ENCODE data around the gene CTBP2. TPM values are rescaled to one million over a fixed set of nuclear protein-coding genes. Genes with fewer than 3 reads are reported as not detected.

Gene CTBP2
- total RNA-seq, 2 donors from 2014 or later: 75.3 to 109 TPM

DNA sequence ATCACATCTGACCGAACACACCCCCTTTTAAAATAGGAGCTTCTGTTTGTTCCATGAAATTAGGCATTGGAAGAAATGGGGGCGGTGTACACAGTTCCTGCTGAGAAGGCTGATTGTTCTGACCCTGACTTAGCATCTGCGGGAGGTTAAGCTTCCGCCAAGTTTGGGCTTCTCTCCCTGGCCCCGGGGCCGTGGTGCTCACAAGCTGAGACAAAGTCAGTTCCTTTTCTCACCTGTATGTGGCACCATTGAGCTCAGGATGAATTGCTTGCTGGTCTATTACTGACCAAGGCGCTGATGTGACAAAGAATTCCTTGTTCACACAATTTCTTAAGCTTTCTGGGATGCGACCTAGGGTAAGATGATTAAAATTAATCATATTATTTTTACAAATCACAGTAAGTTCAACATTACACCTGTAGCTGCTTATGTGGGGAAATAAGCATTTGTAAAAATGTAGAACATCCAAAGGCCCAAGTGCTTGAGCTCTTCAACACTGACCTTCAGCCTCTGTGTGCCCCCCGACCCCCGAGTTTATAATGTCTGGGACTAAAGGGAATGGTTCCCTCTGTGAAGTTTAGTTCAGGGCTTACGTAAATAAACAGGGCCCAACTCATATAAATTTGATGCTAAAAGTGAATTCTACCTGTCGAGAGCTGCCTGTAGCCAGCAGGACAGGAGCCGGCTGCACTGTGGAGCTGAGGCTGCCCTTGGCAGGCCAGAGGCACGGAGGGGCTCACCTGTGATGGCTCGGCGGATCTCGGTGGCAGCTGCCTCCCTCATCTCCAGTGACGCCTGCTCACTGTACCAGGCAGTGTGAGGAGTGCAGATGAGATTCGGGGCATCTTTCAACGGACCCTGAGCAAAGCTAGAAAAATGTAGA is 167.7 kb downstream of the CTBP2 start:
- 92 to 93% methylated on average over 14 to 19 of the region's 20 CpGs for WGBS, 2 experiments (ENCODE audit: insufficient coverage in 1 of 2, insufficient read length in 1 of 2)
- H3K36me3 ChIP-seq (ENCODE audit: control insufficient read depth, insufficient read depth, low read length): peaks cover 60% of the 10 kb centered on the region
- no peaks in the 10 kb centered on the region for H3K27me3 Mint-ChIP-seq (ENCODE audit: insufficient read depth)

DNA sequence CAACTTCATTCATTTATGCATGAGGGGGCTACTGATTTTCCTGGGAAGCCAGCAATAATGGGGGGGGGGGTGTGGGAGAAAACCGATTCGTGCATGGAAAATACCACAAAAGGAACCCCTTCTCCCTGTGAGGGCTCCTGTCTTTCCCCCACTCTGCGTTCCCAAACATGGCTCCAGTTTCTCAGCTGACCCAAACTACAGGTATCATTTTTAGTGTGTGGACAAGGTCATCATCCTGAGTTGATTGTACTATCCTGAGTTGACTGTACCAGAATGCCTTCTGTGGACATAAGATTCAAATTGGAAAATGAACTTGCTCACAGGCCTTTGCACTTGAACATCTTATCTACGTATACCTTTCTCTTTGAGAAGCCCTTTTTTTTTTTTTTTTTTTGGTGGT is 168.5 kb downstream of the CTBP2 start:
- H3K4me3 ChIP-seq (ENCODE audit: low read length): no peak overlapping the region
- Mint-ChIP-seq H3K27ac (no peak overlapping the region), H3K4me1 (no peaks in the 10 kb centered on the region), H3K4me3 (no peak overlapping the region), H3K27me3 (ENCODE audit: insufficient read depth) (no peaks in the 10 kb centered on the region), H3K36me3 (ENCODE audit: low read depth) (peaks cover 88% of the 10 kb centered on the region), H3K9me3 (no peaks in the 10 kb centered on the region)
- H3K9me3 ChIP-seq (ENCODE audit: control insufficient read depth, low read length): no peaks in the 10 kb centered on the region
- H3K27ac ChIP-seq (ENCODE audit: low read depth, low read length): no peak overlapping the region
- H3K4me1 ChIP-seq (ENCODE audit: control insufficient read depth, insufficient read depth, low read length): no peaks in the 10 kb centered on the region
- peaks cover 62% of the 10 kb centered on the region for H3K36me3 ChIP-seq (ENCODE audit: control insufficient read depth, insufficient read depth, low read length)
- no peak for DNase-seq
- no peak overlapping the region for H3K9ac ChIP-seq (ENCODE audit: extremely low read depth, low read length, poor library complexity, severe bottlenecking)
- TF ChIP-seq, protein P1, sequence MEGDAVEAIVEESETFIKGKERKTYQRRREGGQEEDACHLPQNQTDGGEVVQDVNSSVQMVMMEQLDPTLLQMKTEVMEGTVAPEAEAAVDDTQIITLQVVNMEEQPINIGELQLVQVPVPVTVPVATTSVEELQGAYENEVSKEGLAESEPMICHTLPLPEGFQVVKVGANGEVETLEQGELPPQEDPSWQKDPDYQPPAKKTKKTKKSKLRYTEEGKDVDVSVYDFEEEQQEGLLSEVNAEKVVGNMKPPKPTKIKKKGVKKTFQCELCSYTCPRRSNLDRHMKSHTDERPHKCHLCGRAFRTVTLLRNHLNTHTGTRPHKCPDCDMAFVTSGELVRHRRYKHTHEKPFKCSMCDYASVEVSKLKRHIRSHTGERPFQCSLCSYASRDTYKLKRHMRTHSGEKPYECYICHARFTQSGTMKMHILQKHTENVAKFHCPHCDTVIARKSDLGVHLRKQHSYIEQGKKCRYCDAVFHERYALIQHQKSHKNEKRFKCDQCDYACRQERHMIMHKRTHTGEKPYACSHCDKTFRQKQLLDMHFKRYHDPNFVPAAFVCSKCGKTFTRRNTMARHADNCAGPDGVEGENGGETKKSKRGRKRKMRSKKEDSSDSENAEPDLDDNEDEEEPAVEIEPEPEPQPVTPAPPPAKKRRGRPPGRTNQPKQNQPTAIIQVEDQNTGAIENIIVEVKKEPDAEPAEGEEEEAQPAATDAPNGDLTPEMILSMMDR (conservative IDR thresholded peaks at IDR 0.05): no peak
- H3K27me3 ChIP-seq (ENCODE audit: control insufficient read depth, insufficient read depth, low read length, poor library complexity, severe bottlenecking): no peaks in the 10 kb centered on the region
- 89 to 100% methylated on average over 1 to 2 of the region's 4 CpGs for WGBS, 2 experiments (ENCODE audit: insufficient coverage in 1 of 2, insufficient read length in 1 of 2)

More for the DNA sequence above, 167.7 kb downstream of the CTBP2 start:
- DNase-seq: peak; percentile 86
- Mint-ChIP-seq H3K9me3 (no peaks in the 10 kb centered on the region), H3K27ac (peak overlapping the region; percentile 17), H3K36me3 (ENCODE audit: low read depth) (peaks cover 90% of the 10 kb centered on the region), H3K4me3 (no peak overlapping the region), H3K4me1 (no peaks in the 10 kb centered on the region)
- Histone ChIP-seq H3K27ac (ENCODE audit: low read depth, low read length) (no peak overlapping the region), H3K4me3 (ENCODE audit: low read length) (no peak overlapping the region), H3K4me1 (ENCODE audit: control insufficient read depth, insufficient read depth, low read length) (no peaks in the 10 kb centered on the region), H3K9me3 (ENCODE audit: control insufficient read depth, low read length) (no peaks in the 10 kb centered on the region), H3K27me3 (ENCODE audit: control insufficient read depth, insufficient read depth, low read length, poor library complexity, severe bottlenecking) (no peaks in the 10 kb centered on the region), H3K9ac (ENCODE audit: extremely low read depth, low read length, poor library complexity, severe bottlenecking) (no peak overlapping the region)
- TF ChIP-seq, protein P1 (conservative IDR thresholded peaks at IDR 0.05): peak; percentile 78

DNA sequence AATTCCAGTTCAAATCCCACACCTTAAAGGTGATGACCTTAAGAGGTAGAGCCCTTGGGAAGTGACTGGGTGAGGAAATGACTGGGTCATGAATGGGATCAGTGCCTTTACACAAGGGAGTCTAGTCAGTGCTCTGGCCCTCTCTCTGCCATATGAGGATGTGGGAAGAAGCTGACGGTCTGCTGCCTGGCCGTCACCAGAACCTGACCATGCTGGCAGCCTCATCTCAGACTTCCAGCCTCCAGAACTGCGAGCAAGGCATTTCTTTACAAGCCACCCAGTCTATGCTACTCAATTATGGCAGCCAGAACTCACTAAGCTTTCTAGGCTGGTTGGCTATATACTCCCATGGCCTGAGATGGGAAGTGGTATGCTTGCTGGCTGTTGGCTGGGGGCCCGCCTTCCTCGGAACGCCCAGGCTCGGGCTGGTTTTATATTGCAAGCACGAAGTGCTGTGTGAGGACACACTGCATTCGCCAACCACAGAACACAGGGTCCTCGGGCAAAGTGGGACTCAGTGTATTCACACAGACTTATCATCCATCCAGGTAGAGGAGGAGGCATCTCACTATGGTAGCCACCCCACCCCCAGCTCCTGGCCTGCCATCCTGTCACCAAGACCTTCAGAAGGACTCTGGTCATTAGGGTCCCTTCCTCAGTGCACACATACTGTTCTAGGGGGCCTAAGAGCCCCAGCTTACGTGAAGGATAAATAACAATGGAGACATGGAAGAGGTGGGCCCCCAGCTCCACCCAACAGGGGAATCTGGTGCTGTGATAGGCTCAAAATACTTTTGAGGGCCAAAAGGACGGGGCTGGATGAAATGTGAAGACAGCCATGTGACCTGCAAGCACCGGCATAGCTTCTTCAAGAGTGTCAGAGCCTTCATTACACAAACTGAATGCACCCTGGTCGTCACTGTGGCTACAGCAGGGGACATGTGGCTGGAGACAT is 169.4 kb downstream of the CTBP2 start:
- Histone ChIP-seq H3K36me3 (ENCODE audit: control insufficient read depth, insufficient read depth, low read length) (peaks cover 70% of the 10 kb centered on the region), H3K27ac (ENCODE audit: low read depth, low read length) (no peak overlapping the region), H3K9me3 (ENCODE audit: control insufficient read depth, low read length) (no peaks in the 10 kb centered on the region), H3K4me3 (ENCODE audit: low read length) (no peak overlapping the region), H3K27me3 (ENCODE audit: control insufficient read depth, insufficient read depth, low read length, poor library complexity, severe bottlenecking) (no peaks in the 10 kb centered on the region), H3K4me1 (ENCODE audit: control insufficient read depth, insufficient read depth, low read length) (no peaks in the 10 kb centered on the region), H3K9ac (ENCODE audit: extremely low read depth, low read length, poor library complexity, severe bottlenecking) (no peak overlapping the region)
- no peak overlapping the region for H3K4me3 Mint-ChIP-seq
- DNase-seq: no peak
- TF ChIP-seq, protein P1 (conservative IDR thresholded peaks at IDR 0.05): no peak
- no peaks in the 10 kb centered on the region for H3K4me1 Mint-ChIP-seq
- peaks cover 85% of the 10 kb centered on the region for H3K36me3 Mint-ChIP-seq (ENCODE audit: low read depth)
- H3K27ac Mint-ChIP-seq: peak overlapping the region; percentile 55
- WGBS, 2 experiments (ENCODE audit: insufficient coverage in 1 of 2, insufficient read length in 1 of 2): 93 to 96% methylated on average over 10 to 14 of the region's 14 CpGs
- no peaks in the 10 kb centered on the region for H3K9me3 Mint-ChIP-seq
- H3K27me3 Mint-ChIP-seq (ENCODE audit: insufficient read depth): no peaks in the 10 kb centered on the region

All from endodermal cell (in vitro differentiated cells).